ENCODE data around the gene HPD.

GRCh38 chr12:121802843-121803698, 55.6 kb downstream of the HPD start:
- TF ChIP-seq CTCF (IDR thresholded peaks at IDR 0.05) = peak in 1 of 12 donors; percentile 6
- TF ChIP-seq POLR2A (IDR thresholded peaks at IDR 0.05) = peak; percentile 94 to 96
